ENCODE data around the gene DDX54.

Gene DDX54

GRCh38 chr12:113116875-113117274 lies 68.4 kb downstream of the DDX54 start:
- no peak for FAIRE-seq
- TF ChIP-seq POLR2AphosphoS5 (IDR thresholded peaks at IDR 0.05; ENCODE audit: low read depth, low read length) (no peak), SPI1 (IDR thresholded peaks at IDR 0.05; ENCODE audit: low read depth, low read length) (no peak), POU2F2 (IDR thresholded peaks at IDR 0.05; ENCODE audit: low read depth, low read length) (no peak), POLR2A (IDR thresholded peaks at IDR 0.05; ENCODE audit: low read depth, low read length) (no peak), TAF1 (IDR thresholded peaks at IDR 0.05; ENCODE audit: low read depth, low read length) (no peak), PAX5 (IDR thresholded peaks at IDR 0.05; ENCODE audit: insufficient read depth, low read length, severe bottlenecking) (no peak)
- no peak for DNase-seq (ENCODE audit: insufficient read length, low spot score)

- DNase-seq (ENCODE audit: insufficient read length, low spot score): no peak
- TF ChIP-seq PAX5 (IDR thresholded peaks at IDR 0.05; ENCODE audit: insufficient read depth, low read length, severe bottlenecking) (no peak), POU2F2 (IDR thresholded peaks at IDR 0.05; ENCODE audit: low read depth, low read length) (no peak), POLR2A (IDR thresholded peaks at IDR 0.05; ENCODE audit: low read depth, low read length) (no peak), TAF1 (IDR thresholded peaks at IDR 0.05; ENCODE audit: low read depth, low read length) (no peak), SPI1 (IDR thresholded peaks at IDR 0.05; ENCODE audit: low read depth, low read length) (no peak), POLR2AphosphoS5 (IDR thresholded peaks at IDR 0.05; ENCODE audit: low read depth, low read length) (no peak)
- FAIRE-seq: no peak
Measured at GRCh38 chr12:113115455-113116126, 69.7 kb downstream of the DDX54 start.

GRCh38 chr12:113114447-113115178 lies 70.7 kb downstream of the DDX54 start:
- TF ChIP-seq PAX5 (IDR thresholded peaks at IDR 0.05; ENCODE audit: insufficient read depth, low read length, severe bottlenecking) (no peak), POLR2AphosphoS5 (IDR thresholded peaks at IDR 0.05; ENCODE audit: low read depth, low read length) (no peak), POLR2A (IDR thresholded peaks at IDR 0.05; ENCODE audit: low read depth, low read length) (no peak), SPI1 (IDR thresholded peaks at IDR 0.05; ENCODE audit: low read depth, low read length) (no peak), POU2F2 (IDR thresholded peaks at IDR 0.05; ENCODE audit: low read depth, low read length) (no peak), TAF1 (IDR thresholded peaks at IDR 0.05; ENCODE audit: low read depth, low read length) (no peak)
- no peak for FAIRE-seq
- no peak for DNase-seq (ENCODE audit: insufficient read length, low spot score)

GRCh38 chr12:113113397-113113796 lies 71.9 kb downstream of the DDX54 start:
- no peak for DNase-seq (ENCODE audit: insufficient read length, low spot score)
- FAIRE-seq: no peak
- TF ChIP-seq POLR2AphosphoS5 (IDR thresholded peaks at IDR 0.05; ENCODE audit: low read depth, low read length): no peak
- no peak for TF ChIP-seq SPI1 (IDR thresholded peaks at IDR 0.05; ENCODE audit: low read depth, low read length)
- no peak for TF ChIP-seq POU2F2 (IDR thresholded peaks at IDR 0.05; ENCODE audit: low read depth, low read length)
- no peak for TF ChIP-seq TAF1 (IDR thresholded peaks at IDR 0.05; ENCODE audit: low read depth, low read length)
- no peak for TF ChIP-seq POLR2A (IDR thresholded peaks at IDR 0.05; ENCODE audit: low read depth, low read length)
- no peak for TF ChIP-seq PAX5 (IDR thresholded peaks at IDR 0.05; ENCODE audit: insufficient read depth, low read length, severe bottlenecking)

- TF ChIP-seq POLR2AphosphoS5 (IDR thresholded peaks at IDR 0.05; ENCODE audit: low read depth, low read length): no peak
- TF ChIP-seq POU2F2 (IDR thresholded peaks at IDR 0.05; ENCODE audit: low read depth, low read length): no peak
- TF ChIP-seq SPI1 (IDR thresholded peaks at IDR 0.05; ENCODE audit: low read depth, low read length): no peak
- DNase-seq (ENCODE audit: insufficient read length, low spot score) (no peak), FAIRE-seq (no peak)
Measured at GRCh38 chr12:113112043-113112899, 73.0 kb downstream of the DDX54 start.

GRCh38 chr12:113111247-113111646 lies 74.0 kb downstream of the DDX54 start:
- FAIRE-seq: no peak
- TF ChIP-seq PAX5 (IDR thresholded peaks at IDR 0.05; ENCODE audit: insufficient read depth, low read length, severe bottlenecking): no peak
- TF ChIP-seq POLR2A (IDR thresholded peaks at IDR 0.05; ENCODE audit: low read depth, low read length): no peak
- TF ChIP-seq SPI1 (IDR thresholded peaks at IDR 0.05; ENCODE audit: low read depth, low read length): no peak
- no peak for TF ChIP-seq POLR2AphosphoS5 (IDR thresholded peaks at IDR 0.05; ENCODE audit: low read depth, low read length)
- TF ChIP-seq POU2F2 (IDR thresholded peaks at IDR 0.05; ENCODE audit: low read depth, low read length): no peak
- no peak for TF ChIP-seq TAF1 (IDR thresholded peaks at IDR 0.05; ENCODE audit: low read depth, low read length)

GRCh38 chr12:113109872-113110599 lies 75.2 kb downstream of the DDX54 start:
- FAIRE-seq: no peak
- TF ChIP-seq TAF1 (IDR thresholded peaks at IDR 0.05; ENCODE audit: low read depth, low read length) (no peak), PAX5 (IDR thresholded peaks at IDR 0.05; ENCODE audit: insufficient read depth, low read length, severe bottlenecking) (no peak), POLR2A (IDR thresholded peaks at IDR 0.05; ENCODE audit: low read depth, low read length) (no peak), SPI1 (IDR thresholded peaks at IDR 0.05; ENCODE audit: low read depth, low read length) (no peak), POU2F2 (IDR thresholded peaks at IDR 0.05; ENCODE audit: low read depth, low read length) (no peak), POLR2AphosphoS5 (IDR thresholded peaks at IDR 0.05; ENCODE audit: low read depth, low read length) (no peak)

More at GRCh38 chr12:113111247-113111646, 74.0 kb downstream of the DDX54 start:
- DNase-seq (ENCODE audit: insufficient read length, low spot score): no peak

GRCh38 chr12:113109360-113109759 lies 75.9 kb downstream of the DDX54 start:
- TF ChIP-seq SPI1 (IDR thresholded peaks at IDR 0.05; ENCODE audit: low read depth, low read length): no peak
- no peak for TF ChIP-seq POU2F2 (IDR thresholded peaks at IDR 0.05; ENCODE audit: low read depth, low read length)
- no peak for TF ChIP-seq POLR2A (IDR thresholded peaks at IDR 0.05; ENCODE audit: low read depth, low read length)
- no peak for TF ChIP-seq POLR2AphosphoS5 (IDR thresholded peaks at IDR 0.05; ENCODE audit: low read depth, low read length)
- no peak for TF ChIP-seq PAX5 (IDR thresholded peaks at IDR 0.05; ENCODE audit: insufficient read depth, low read length, severe bottlenecking)
- no peak for TF ChIP-seq TAF1 (IDR thresholded peaks at IDR 0.05; ENCODE audit: low read depth, low read length)
- DNase-seq (ENCODE audit: insufficient read length, low spot score) (no peak), FAIRE-seq (no peak)

More at GRCh38 chr12:113109872-113110599, 75.2 kb downstream of the DDX54 start:
- DNase-seq (ENCODE audit: insufficient read length, low spot score): no peak
